ENCODE data around the gene ADAMTS14. TPM values are rescaled to one million over a fixed set of nuclear protein-coding genes. Genes with fewer than 3 reads are reported as not detected.

ADAMTS14 gene
- total RNA-seq, 1 donor from 2014 or later = 0.53 TPM

GRCh38 chr10:70695241-70696030 lies 23.1 kb downstream of the ADAMTS14 start:
- Histone ChIP-seq H3K36me3 (no peaks in the 10 kb centered on the region), H3K27ac (no peak overlapping the region), H3K9me3 (no peaks in the 10 kb centered on the region), H3K27me3 (ENCODE audit: low read depth) (no peaks in the 10 kb centered on the region), H3K4me3 (no peak overlapping the region), H3K4me1 (no peaks in the 10 kb centered on the region)
- DNase-seq = no peak
- ATAC-seq = no peak
- intact Hi-C loops (cut with DNase I) = no loop called here
- TF ChIP-seq, protein P1, sequence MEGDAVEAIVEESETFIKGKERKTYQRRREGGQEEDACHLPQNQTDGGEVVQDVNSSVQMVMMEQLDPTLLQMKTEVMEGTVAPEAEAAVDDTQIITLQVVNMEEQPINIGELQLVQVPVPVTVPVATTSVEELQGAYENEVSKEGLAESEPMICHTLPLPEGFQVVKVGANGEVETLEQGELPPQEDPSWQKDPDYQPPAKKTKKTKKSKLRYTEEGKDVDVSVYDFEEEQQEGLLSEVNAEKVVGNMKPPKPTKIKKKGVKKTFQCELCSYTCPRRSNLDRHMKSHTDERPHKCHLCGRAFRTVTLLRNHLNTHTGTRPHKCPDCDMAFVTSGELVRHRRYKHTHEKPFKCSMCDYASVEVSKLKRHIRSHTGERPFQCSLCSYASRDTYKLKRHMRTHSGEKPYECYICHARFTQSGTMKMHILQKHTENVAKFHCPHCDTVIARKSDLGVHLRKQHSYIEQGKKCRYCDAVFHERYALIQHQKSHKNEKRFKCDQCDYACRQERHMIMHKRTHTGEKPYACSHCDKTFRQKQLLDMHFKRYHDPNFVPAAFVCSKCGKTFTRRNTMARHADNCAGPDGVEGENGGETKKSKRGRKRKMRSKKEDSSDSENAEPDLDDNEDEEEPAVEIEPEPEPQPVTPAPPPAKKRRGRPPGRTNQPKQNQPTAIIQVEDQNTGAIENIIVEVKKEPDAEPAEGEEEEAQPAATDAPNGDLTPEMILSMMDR (IDR thresholded peaks at IDR 0.05) = no peak

DNA sequence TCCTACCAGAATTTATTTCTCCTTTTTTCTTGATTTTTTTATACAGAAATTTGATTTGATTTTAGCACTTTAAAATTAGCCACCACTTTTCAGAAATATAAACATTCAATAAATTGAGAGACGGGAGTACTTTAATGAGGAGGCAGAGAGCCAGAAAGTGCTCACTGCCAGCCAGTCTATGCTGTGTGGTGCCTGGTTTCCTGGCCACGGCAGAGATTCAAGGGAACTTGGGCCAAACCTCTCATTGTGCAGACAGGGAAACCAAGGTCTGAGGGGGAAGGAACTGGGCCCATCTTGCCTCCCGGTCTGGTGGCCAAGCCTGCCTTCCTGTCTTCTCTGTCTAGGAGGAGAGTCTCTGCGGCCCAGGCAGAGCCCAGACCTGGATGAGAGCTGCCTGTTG lies 25.9 kb downstream of the ADAMTS14 start:
- H3K4me3 ChIP-seq = no peak overlapping the region
- ATAC-seq (no peak), DNase-seq (no peak)
- H3K4me1 ChIP-seq = no peaks in the 10 kb centered on the region
- no peaks in the 10 kb centered on the region for H3K36me3 ChIP-seq
- no peaks in the 10 kb centered on the region for H3K9me3 ChIP-seq
- TF ChIP-seq, protein P1 (IDR thresholded peaks at IDR 0.05) = no peak
- no peaks in the 10 kb centered on the region for H3K27me3 ChIP-seq (ENCODE audit: low read depth)
- intact Hi-C loops (cut with DNase I) = no loop called here
- H3K27ac ChIP-seq = no peak overlapping the region

DNA sequence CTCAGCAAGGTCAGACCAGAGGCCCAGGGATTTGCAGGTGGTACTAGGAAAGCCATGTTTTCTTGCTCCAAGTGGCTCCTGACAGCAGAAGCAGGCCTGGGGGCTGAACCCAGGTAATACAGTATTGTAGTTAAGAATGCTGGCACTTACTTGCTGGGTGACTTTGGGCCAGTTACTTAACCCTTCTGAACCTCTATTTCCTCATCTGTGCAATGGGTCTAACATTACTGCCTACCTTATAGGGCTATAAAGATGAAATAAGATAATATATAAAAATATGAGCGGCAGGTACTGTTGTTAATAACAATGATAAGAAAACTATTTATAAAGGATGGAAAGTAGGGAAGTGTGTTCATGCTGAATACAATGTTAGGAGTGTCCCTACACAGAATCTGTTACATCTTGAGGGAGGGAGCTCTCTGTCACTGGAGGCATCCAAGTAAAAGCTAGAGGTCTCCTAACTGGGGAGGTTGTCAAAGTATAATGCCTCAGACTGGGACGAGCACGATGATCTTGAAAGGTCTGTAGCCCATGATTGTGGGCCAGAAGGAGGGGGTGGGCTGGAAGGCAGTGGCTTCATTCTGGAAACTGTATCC lies 26.9 kb downstream of the ADAMTS14 start:
- H3K4me3 ChIP-seq = no peak overlapping the region
- H3K27ac ChIP-seq = no peak overlapping the region
- intact Hi-C loops (cut with DNase I) = no loop called here
- DNase-seq (no peak), ATAC-seq (no peak)
- TF ChIP-seq, protein P1 (IDR thresholded peaks at IDR 0.05) = no peak
- no peaks in the 10 kb centered on the region for H3K27me3 ChIP-seq (ENCODE audit: low read depth)
- no peaks in the 10 kb centered on the region for H3K4me1 ChIP-seq
- no peaks in the 10 kb centered on the region for H3K9me3 ChIP-seq
- no peaks in the 10 kb centered on the region for H3K36me3 ChIP-seq

- TF ChIP-seq, protein P1 (IDR thresholded peaks at IDR 0.05) = no peak
- Histone ChIP-seq H3K36me3 (no peaks in the 10 kb centered on the region), H3K27me3 (ENCODE audit: low read depth) (no peaks in the 10 kb centered on the region), H3K4me1 (no peaks in the 10 kb centered on the region), H3K27ac (no peak overlapping the region), H3K4me3 (no peak overlapping the region), H3K9me3 (no peaks in the 10 kb centered on the region)
- intact Hi-C loops (cut with DNase I) = no loop called here
- no peak for DNase-seq
- peak in 1 of 2 donors; percentile 20 for ATAC-seq
These were observed 27.4 kb downstream of the ADAMTS14 start for GRCh38 chr10:70699659-70700174.

GRCh38 chr10:70702190-70702763 lies 30.0 kb downstream of the ADAMTS14 start:
- ATAC-seq (no peak), DNase-seq (no peak)
- TF ChIP-seq, protein P1 (IDR thresholded peaks at IDR 0.05) = no peak
- Histone ChIP-seq H3K4me1 (no peaks in the 10 kb centered on the region), H3K9me3 (no peaks in the 10 kb centered on the region), H3K36me3 (no peaks in the 10 kb centered on the region), H3K4me3 (no peak overlapping the region), H3K27ac (no peak overlapping the region), H3K27me3 (ENCODE audit: low read depth) (no peaks in the 10 kb centered on the region)
- intact Hi-C loops (cut with DNase I) = no loop called here

Data from lower lobe of right lung (tissue), 2 donors.